IPS DF 6.9 (cell line): ENCODE results near the gene UCHL3.

Experiments used
- DNase-seq: peaks from one replicate; pipeline ENCODE4 v3.0.0-alpha.2; 2013; ENCODE audit warnings: low read depth, low spot score
- H3K27ac ChIP-seq: one replicate; pipeline ENCODE4 v1.5.1; 2013; ENCODE audit warnings: low read length, control low read depth
- H3K27me3 ChIP-seq: 2 replicates; pipeline ENCODE4 v1.6.1; 2013; ENCODE audit warnings: mild to moderate bottlenecking, low read length; ENCODE audit not compliant: control insufficient read depth, insufficient read depth
- H3K36me3 ChIP-seq: 2 replicates; pipeline ENCODE4 v1.6.1; 2013; ENCODE audit warnings: low read length; ENCODE audit not compliant: control insufficient read depth, insufficient read depth
- H3K4me1 ChIP-seq: 2 replicates; pipeline ENCODE4 v1.6.1; 2013; ENCODE audit warnings: low read length; ENCODE audit not compliant: control insufficient read depth, insufficient read depth
- H3K4me3 ChIP-seq: 2 replicates; pipeline ENCODE4 v1.5.1; 2013; ENCODE audit warnings: mild to moderate bottlenecking, low read length
- H3K9me3 ChIP-seq: 2 replicates; pipeline ENCODE4 v1.6.1; 2013; ENCODE audit warnings: low read length, inconsistent platforms; ENCODE audit not compliant: control insufficient read depth, insufficient read depth
- WGBS: extraction: QIAGEN DNeasy Blood & Tissue Kit; methylation state at CpG from one replicate; pipeline ENCODE4 v1.1.7; 2013; ENCODE audit warnings: mixed read lengths, missing lambda C conversion rate; ENCODE audit not compliant: insufficient read length, insufficient coverage; 5-methylcytosine and 5-hydroxymethylcytosine counted together

UCHL3 gene

DNA sequence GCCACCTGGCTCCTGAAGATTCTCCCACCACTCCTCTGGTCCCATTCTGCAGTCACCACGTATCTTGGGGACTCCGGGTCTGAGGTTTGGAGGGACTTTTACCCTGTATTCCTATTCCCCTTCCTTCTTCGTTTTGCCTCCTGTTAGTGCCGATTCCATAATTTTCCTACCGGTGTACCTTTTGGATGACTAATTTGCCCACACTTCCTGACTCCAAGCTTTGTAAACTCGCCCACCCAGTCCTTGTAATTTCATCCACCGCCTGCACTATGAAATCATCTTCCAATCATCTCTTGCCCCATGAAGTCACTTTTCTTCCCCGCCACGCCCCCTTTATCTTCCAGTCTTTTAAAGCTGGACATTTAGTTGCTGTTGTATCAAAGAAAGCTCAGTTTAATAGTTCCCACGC is 572 bp downstream of the UCHL3 start:
- no CpG with 5 or more reads among the region's 10 CpGs for WGBS
- no peak overlapping the region for H3K27ac ChIP-seq

DNA sequence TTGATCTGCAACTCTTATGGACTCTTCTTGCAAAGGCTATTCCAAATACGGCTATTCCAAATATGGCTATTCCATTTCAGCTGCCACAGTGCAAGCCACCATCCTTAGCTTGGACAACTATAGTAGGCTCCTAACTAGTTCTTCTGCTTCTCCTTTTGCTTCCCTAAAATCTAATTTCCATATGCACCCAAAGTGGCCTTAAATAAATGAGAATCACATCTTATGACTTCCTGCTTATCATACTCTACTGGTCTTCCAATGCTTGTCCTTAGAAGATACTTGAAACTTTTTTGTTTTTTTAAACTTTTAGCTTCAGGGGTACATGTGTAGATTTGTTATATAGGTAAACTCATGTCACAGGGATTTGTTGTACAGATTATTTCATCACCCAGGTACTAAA is 4.9 kb downstream of the UCHL3 start:
- Histone ChIP-seq H3K27me3 (no peaks in the 10 kb centered on the region), H3K4me1 (no peaks in the 10 kb centered on the region), H3K9me3 (no peaks in the 10 kb centered on the region), H3K36me3 (no peaks in the 10 kb centered on the region), H3K27ac (no peak overlapping the region), H3K4me3 (no peak overlapping the region)
- no peak for DNase-seq
- no CpG with 5 or more reads among the region's 1 CpG for WGBS

More for the DNA sequence above, 572 bp downstream of the UCHL3 start:
- DNase-seq, result no peak
- Histone ChIP-seq H3K9me3 (no peaks in the 10 kb centered on the region), H3K27me3 (no peaks in the 10 kb centered on the region), H3K36me3 (no peaks in the 10 kb centered on the region), H3K4me1 (no peaks in the 10 kb centered on the region), H3K4me3 (peak overlapping the region; percentile 95; the same call in 1 of the 2 replicates)

DNA sequence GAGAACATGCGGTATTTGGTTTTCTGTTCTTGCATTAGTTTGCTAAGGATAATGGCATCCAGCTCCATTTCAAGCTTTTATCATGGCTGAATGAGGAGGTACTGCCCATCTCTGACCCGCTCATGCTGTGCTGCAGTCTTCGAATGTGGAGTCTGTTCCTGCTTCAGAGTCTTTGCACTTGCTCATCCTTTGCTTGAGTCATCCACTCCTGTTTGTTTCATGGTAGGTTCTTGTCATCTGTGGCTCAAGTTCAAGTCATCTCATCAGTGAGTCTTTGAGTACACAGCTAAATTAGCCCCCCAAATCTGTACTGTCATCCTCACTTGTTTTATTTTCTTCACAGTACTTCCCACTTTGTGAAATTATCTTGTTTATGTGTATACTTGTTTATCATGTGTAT is 5.4 kb downstream of the UCHL3 start:
- H3K4me3 ChIP-seq, result no peak overlapping the region
- no peaks in the 10 kb centered on the region for H3K36me3 ChIP-seq
- no peak for DNase-seq
- H3K4me1 ChIP-seq, result no peaks in the 10 kb centered on the region
- WGBS, result no CpG with 5 or more reads among the region's 3 CpGs
- no peaks in the 10 kb centered on the region for H3K27me3 ChIP-seq
- H3K27ac ChIP-seq, result no peak overlapping the region
- H3K9me3 ChIP-seq, result no peaks in the 10 kb centered on the region

DNA sequence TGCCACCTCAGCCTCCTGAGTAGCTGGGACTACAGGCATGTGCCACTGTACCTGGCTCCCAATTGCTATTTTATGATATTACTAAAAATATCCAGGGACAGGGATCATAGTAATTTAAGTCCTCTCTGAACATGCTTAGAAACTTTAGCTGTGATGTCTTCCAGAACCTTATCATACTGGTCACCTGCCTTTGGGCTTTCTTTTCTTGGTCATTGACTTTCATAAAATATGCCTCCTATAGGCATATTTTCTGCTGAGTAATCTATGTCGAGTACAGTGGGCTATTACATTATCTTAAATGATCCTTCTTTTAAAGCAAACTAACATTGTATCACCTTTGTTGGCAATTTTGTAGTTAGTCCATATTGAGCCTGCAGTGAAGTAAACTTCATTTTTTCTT is 6.2 kb downstream of the UCHL3 start:
- H3K27ac ChIP-seq, result no peak overlapping the region
- no peaks in the 10 kb centered on the region for H3K36me3 ChIP-seq
- no peaks in the 10 kb centered on the region for H3K4me1 ChIP-seq
- H3K9me3 ChIP-seq, result no peaks in the 10 kb centered on the region
- no peak overlapping the region for H3K4me3 ChIP-seq
- no peaks in the 10 kb centered on the region for H3K27me3 ChIP-seq
- no peak for DNase-seq
- no CpG with 5 or more reads among the region's 1 CpG for WGBS

DNA sequence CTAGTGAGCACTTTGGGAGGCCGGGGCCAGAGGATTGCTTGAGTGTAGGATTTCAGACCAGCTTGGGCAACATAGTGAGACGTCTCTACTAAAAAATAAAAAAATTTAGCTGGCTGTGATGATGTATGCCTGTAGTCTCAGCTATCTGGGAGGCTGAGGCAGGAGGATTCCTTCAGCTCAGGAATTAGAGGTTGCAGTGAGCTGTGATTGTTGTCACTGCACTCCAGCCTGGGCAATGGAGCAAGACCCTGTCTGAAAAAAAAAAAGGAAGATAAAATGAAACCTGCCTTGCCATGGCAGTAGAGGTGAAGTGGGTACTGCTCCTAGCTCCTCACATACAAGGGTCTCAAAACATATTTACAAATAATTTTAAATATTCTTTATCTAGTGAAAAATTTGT is 7.4 kb downstream of the UCHL3 start:
- H3K36me3 ChIP-seq, result no peaks in the 10 kb centered on the region
- H3K27ac ChIP-seq, result no peak overlapping the region
- H3K27me3 ChIP-seq, result no peaks in the 10 kb centered on the region
- H3K9me3 ChIP-seq, result no peaks in the 10 kb centered on the region
- DNase-seq, result no peak
- H3K4me1 ChIP-seq, result no peaks in the 10 kb centered on the region
- no CpG with 5 or more reads among the region's 2 CpGs for WGBS
- H3K4me3 ChIP-seq, result no peak overlapping the region

DNA sequence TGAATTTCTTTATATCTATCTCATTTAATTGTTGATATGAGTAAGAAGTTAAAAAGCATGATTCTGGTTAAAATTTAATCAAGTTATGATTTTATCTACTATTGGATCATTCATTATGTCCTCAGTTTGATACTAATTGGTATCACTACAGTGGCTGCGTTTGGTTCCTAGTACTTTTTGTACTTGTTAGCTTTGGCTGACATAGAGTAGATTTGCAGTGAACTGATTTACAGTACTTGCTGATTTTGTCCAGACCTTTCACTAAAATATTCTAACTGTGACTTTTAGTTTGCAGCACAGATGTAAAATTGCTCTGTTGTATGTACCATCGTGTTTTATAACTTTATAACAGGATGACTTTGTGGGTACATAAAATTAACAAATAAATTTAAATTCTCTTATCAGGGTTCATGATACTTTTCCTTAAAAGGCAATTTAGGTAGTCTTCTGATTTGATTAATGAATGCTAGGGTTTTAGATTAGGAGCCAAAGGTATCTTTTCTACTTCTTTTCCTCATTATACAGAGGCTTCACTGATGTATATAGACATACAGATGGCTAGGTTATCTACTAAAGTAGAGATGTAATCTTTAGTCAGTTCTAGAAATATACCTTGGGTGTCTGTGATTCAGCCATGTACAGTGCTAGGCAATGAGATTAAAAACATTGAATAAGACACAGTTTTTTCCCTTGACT is 8.7 kb downstream of the UCHL3 start:
- Histone ChIP-seq H3K27me3 (no peaks in the 10 kb centered on the region), H3K4me3 (no peak overlapping the region), H3K9me3 (no peaks in the 10 kb centered on the region), H3K27ac (no peak overlapping the region), H3K36me3 (no peaks in the 10 kb centered on the region), H3K4me1 (no peaks in the 10 kb centered on the region)
- no peak for DNase-seq
- WGBS, result no CpG with 5 or more reads among the region's 2 CpGs

DNA sequence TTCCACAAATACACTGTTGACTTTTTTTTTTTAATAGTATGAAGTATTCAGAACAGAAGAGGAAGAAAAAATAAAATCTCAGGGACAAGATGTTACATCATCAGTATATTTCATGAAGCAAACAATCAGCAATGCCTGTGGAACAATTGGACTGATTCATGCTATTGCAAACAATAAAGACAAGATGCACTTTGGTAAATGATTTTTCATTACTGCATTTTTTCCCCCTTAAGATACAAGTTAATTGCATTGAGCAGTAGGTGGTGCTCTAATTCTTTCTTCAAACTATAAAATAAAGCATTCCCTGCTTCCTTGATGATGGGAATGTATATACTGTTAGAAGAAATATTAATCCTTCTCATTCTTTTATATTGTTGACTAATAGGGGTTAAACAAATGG is 17.1 kb downstream of the UCHL3 start:
- H3K9me3 ChIP-seq, result no peaks in the 10 kb centered on the region
- no peak overlapping the region for H3K27ac ChIP-seq
- no peaks in the 10 kb centered on the region; the same call in 1 of the 2 replicates for H3K36me3 ChIP-seq
- DNase-seq, result no peak
- no peaks in the 10 kb centered on the region for H3K27me3 ChIP-seq
- no peaks in the 10 kb centered on the region for H3K4me1 ChIP-seq
- no peak overlapping the region for H3K4me3 ChIP-seq

DNA sequence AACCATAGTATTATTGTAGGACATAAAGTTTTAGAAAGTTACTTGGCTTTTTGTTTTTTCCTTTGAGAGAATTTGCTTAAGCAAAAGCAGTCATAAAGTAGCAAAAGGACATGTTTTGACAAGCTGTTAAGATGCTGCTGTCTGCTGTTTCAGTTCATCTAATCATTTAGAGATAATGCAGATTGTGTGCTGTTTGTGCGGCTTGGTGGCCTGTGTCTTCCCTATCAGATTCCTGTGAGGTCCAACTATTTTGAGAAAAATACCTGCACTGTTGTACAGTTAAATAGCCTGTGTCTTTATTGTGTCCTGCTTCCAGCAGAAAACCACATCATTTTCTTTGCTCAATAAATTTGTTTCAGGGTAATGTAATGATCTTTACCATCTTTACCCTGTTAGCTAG is 20.0 kb downstream of the UCHL3 start:
- H3K27me3 ChIP-seq, result no peaks in the 10 kb centered on the region
- H3K27ac ChIP-seq, result no peak overlapping the region
- no peak for DNase-seq
- no peaks in the 10 kb centered on the region for H3K9me3 ChIP-seq
- peaks cover 3% of the 10 kb centered on the region; the same call in 1 of the 2 replicates for H3K36me3 ChIP-seq
- no peaks in the 10 kb centered on the region for H3K4me1 ChIP-seq
- no CpG with 5 or more reads among the region's 1 CpG for WGBS
- no peak overlapping the region for H3K4me3 ChIP-seq

DNA sequence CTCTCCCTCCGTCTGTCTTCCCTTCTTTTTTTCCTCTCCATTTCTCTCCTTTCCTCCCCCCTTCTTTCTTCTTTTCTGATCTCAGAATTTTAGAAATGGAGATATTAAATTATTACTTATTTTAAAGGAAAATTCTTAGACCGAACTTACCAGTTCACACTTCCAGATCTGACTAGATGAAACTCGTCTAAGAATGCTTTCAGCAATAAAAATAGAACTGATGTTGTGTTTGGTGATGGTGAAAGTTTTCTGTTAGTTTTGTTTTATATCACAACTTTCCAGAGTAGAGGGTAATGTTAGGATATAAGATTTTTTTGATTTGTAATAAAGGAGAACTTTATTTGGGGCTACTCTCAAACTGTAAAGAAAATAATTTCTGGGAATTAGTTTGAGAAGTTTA is 29.9 kb downstream of the UCHL3 start:
- Histone ChIP-seq H3K9me3 (no peaks in the 10 kb centered on the region), H3K27ac (no peak overlapping the region), H3K4me3 (no peak overlapping the region), H3K36me3 (no peaks in the 10 kb centered on the region), H3K27me3 (no peaks in the 10 kb centered on the region), H3K4me1 (no peaks in the 10 kb centered on the region)
- WGBS, result no CpG with 5 or more reads among the region's 3 CpGs
- DNase-seq, result no peak

DNA sequence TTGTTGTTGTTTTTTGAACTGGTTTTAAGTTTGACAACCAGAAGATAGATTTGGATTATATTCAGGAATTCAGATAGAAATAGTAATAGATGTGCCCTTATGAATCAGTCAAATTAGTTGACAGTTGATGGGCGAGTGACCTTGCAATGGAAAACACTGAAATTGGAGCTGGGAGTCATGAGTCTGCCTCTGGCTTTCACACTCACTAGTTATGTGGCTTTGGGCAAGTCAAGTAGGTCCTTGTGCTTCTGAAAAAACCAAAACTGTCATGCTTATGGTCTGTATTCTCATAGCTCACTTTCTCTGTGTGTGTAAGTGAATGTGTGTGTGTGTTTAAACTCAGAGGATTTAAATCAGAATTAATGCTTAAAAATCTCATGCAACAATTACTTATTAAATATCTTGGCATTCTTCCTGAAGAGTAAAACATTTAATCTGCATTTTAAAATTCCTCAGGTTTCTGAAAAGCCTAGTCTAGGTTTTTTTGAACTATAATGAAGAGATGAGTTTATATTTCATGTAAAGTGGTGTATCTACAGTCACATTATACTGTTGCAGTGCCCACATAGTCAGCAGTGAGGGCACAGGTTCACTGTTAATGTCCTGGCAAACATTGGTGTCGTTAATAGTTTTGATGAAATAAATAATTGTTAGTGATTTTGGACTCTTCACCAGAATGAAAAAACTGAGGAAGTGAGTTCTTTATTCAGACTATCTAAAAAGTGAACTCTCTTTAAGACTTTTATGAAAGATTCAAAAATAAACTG is 32.5 kb downstream of the UCHL3 start:
- no peak overlapping the region for H3K27ac ChIP-seq
- H3K36me3 ChIP-seq, result no peaks in the 10 kb centered on the region
- no peak for DNase-seq
- H3K4me3 ChIP-seq, result no peak overlapping the region
- no CpG with 5 or more reads among the region's 2 CpGs for whole genome bisulfite sequencing
- no peaks in the 10 kb centered on the region for H3K27me3 ChIP-seq
- no peaks in the 10 kb centered on the region for H3K9me3 ChIP-seq
- H3K4me1 ChIP-seq, result no peaks in the 10 kb centered on the region

DNA sequence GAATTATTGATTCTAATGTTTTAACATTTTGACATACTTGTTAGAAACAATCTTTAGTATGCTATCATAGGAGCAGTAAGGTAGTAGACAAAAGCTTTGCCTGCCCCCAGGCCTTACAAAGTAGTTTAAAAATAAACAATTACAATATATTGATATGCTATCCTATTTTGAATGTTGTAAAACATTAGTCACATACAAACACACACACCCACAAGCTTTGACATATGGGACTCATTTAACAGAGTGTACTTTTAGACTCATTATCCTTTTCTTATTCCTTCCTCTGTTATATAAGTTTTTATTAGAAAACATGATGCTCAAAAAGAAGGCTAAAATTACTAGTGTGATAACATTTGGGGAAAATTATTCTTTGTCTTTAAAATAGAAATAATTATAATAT is 33.5 kb downstream of the UCHL3 start:
- Histone ChIP-seq H3K36me3 (no peaks in the 10 kb centered on the region), H3K27me3 (no peaks in the 10 kb centered on the region), H3K4me3 (no peak overlapping the region), H3K27ac (no peak overlapping the region), H3K4me1 (no peaks in the 10 kb centered on the region; the same call in 1 of the 2 replicates), H3K9me3 (no peaks in the 10 kb centered on the region)
- DNase-seq, result no peak
